ENCODE results near the gene DPP7. TPM values are rescaled to one million over a fixed set of nuclear protein-coding genes. Genes with fewer than 3 reads are reported as not detected.

The DPP7 gene
- total RNA-seq, 1 experiment from 2014 or later = 43.8 TPM

Small RNA genes lying within 50 kb of the gene (small RNA-seq; reads per million reads assigned to genes)
- gene RF00153 = not detected

Other genes with a start within 250 kb of the DPP7 start
- gene EDF1, start 248.4 kb downstream of the DPP7 start, total RNA-seq (2014; rRNA removed; shearing (Covaris generic)) = 301 and 357 TPM in 2 replicates
- 16.9 and 18.5 TPM in 2 replicates for gene TRAF2, start 228.2 kb downstream of the DPP7 start, total RNA-seq (2014; rRNA removed; shearing (Covaris generic))
- gene FBXW5, start 170.0 kb downstream of the DPP7 start, total RNA-seq (2014; rRNA removed; shearing (Covaris generic)) = 171 and 188 TPM in 2 replicates
- gene C8G, start 169.5 kb downstream of the DPP7 start, total RNA-seq (2014; rRNA removed; shearing (Covaris generic)) = 0.47 TPM in 1 of 2 replicates, not detected in the other
- not detected in 2 replicates for gene LCN12, start 162.5 kb downstream of the DPP7 start, total RNA-seq (2014; rRNA removed; shearing (Covaris generic))
- gene PTGDS, start 137.2 kb downstream of the DPP7 start, total RNA-seq (2014; rRNA removed; shearing (Covaris generic)) = not detected in 2 replicates
- not detected in 2 replicates for gene LCNL1, start 131.7 kb downstream of the DPP7 start, total RNA-seq (2014; rRNA removed; shearing (Covaris generic))
- 68.0 and 77.8 TPM in 2 replicates for gene PAXX, start 122.3 kb downstream of the DPP7 start, total RNA-seq (2014; rRNA removed; shearing (Covaris generic))
- gene CLIC3, start 118.2 kb downstream of the DPP7 start, total RNA-seq (2014; rRNA removed; shearing (Covaris generic)) = 1.0 and 1.7 TPM in 2 replicates
- gene ABCA2, start 86.5 kb downstream of the DPP7 start, total RNA-seq (2014; rRNA removed; shearing (Covaris generic)) = 7.5 and 9.0 TPM in 2 replicates
- not detected in 2 replicates for gene FUT7, start 82.6 kb downstream of the DPP7 start, total RNA-seq (2014; rRNA removed; shearing (Covaris generic))
- 31.5 and 39.2 TPM in 2 replicates for gene NPDC1, start 68.6 kb downstream of the DPP7 start, total RNA-seq (2014; rRNA removed; shearing (Covaris generic))
- not detected in 2 replicates for gene ENTPD2, start 60.7 kb downstream of the DPP7 start, total RNA-seq (2014; rRNA removed; shearing (Covaris generic))
- 58.5 and 69.2 TPM in 2 replicates for gene SAPCD2, start 44.2 kb downstream of the DPP7 start, total RNA-seq (2014; rRNA removed; shearing (Covaris generic))
- gene UAP1L1, start 37.2 kb downstream of the DPP7 start, total RNA-seq (2014; rRNA removed; shearing (Covaris generic)) = 12.0 and 15.6 TPM in 2 replicates
- gene MAN1B1, start 27.7 kb downstream of the DPP7 start, total RNA-seq (2014; rRNA removed; shearing (Covaris generic)) = 56.1 and 59.3 TPM in 2 replicates
- not detected in 2 replicates for gene GRIN1, start 24.4 kb upstream of the DPP7 start, total RNA-seq (2014; rRNA removed; shearing (Covaris generic))
- not detected in 2 replicates for gene LRRC26, start 55.3 kb upstream of the DPP7 start, total RNA-seq (2014; rRNA removed; shearing (Covaris generic))
- gene TMEM210, start 57.3 kb upstream of the DPP7 start, total RNA-seq (2014; rRNA removed; shearing (Covaris generic)) = not detected in 2 replicates
- gene ANAPC2, start 73.8 kb upstream of the DPP7 start, total RNA-seq (2014; rRNA removed; shearing (Covaris generic)) = 18.5 and 27.2 TPM in 2 replicates
- 101 and 138 TPM in 2 replicates for gene SSNA1, start 73.9 kb upstream of the DPP7 start, total RNA-seq (2014; rRNA removed; shearing (Covaris generic))
- 12.0 and 13.6 TPM in 2 replicates for gene TPRN, start 86.0 kb upstream of the DPP7 start, total RNA-seq (2014; rRNA removed; shearing (Covaris generic))
- gene TMEM203, start 90.9 kb upstream of the DPP7 start, total RNA-seq (2014; rRNA removed; shearing (Covaris generic)) = 63.4 and 65.8 TPM in 2 replicates
- gene NDOR1, start 91.0 kb upstream of the DPP7 start, total RNA-seq (2014; rRNA removed; shearing (Covaris generic)) = 17.9 and 26.2 TPM in 2 replicates
- gene RNF208, start 107.5 kb upstream of the DPP7 start, total RNA-seq (2014; rRNA removed; shearing (Covaris generic)) = 0.10 and 0.96 TPM in 2 replicates
- 1.1 and 1.4 TPM in 2 replicates for gene CYSRT1, start 110.4 kb upstream of the DPP7 start, total RNA-seq (2014; rRNA removed; shearing (Covaris generic))
- not detected in 2 replicates for gene RNF224, start 112.8 kb upstream of the DPP7 start, total RNA-seq (2014; rRNA removed; shearing (Covaris generic))
- gene SLC34A3, start 116.2 kb upstream of the DPP7 start, total RNA-seq (2014; rRNA removed; shearing (Covaris generic)) = not detected in 2 replicates
- 624 and 993 TPM in 2 replicates for gene TUBB4B, start 126.6 kb upstream of the DPP7 start, total RNA-seq (2014; rRNA removed; shearing (Covaris generic))
- gene STPG3, start 136.6 kb upstream of the DPP7 start, total RNA-seq (2014; rRNA removed; shearing (Covaris generic)) = not detected in 2 replicates
- 78.8 and 83.3 TPM in 2 replicates for gene NELFB, start 140.6 kb upstream of the DPP7 start, total RNA-seq (2014; rRNA removed; shearing (Covaris generic))
- 66.1 and 74.7 TPM in 2 replicates for gene TOR4A, start 163.0 kb upstream of the DPP7 start, total RNA-seq (2014; rRNA removed; shearing (Covaris generic))
- 0.30 and 0.90 TPM in 2 replicates for gene NRARP, start 187.5 kb upstream of the DPP7 start, total RNA-seq (2014; rRNA removed; shearing (Covaris generic))